B cell (primary cell): ENCODE results near the gene ADARB2.
A peak's percentile ranks its signal among the peaks of the same experiment; 100 is the strongest.

Experiments used
- EZH2 ChIP-seq: IDR thresholded peaks from 2 replicates; pipeline ENCODE4 v1.6.1; 2012; ENCODE audit warnings: borderline replicate concordance, low read depth, mild to moderate bottlenecking, moderate library complexity, low read length; ENCODE audit not compliant: insufficient read depth, poor library complexity, severe bottlenecking
- TF ChIP-seq, protein P1 (sequence below): fragments of 200-600 bp; IDR thresholded peaks from one replicate; pipeline ENCODE4 v1.8.0; 2022; ENCODE audit warnings: antibody characterized with exemption, mild to moderate bottlenecking

GRCh38 chr10:1420661-1421362 is 316.5 kb downstream of the ADARB2 start:
- TF ChIP-seq EZH2 = no peak
- TF ChIP-seq, protein P1, sequence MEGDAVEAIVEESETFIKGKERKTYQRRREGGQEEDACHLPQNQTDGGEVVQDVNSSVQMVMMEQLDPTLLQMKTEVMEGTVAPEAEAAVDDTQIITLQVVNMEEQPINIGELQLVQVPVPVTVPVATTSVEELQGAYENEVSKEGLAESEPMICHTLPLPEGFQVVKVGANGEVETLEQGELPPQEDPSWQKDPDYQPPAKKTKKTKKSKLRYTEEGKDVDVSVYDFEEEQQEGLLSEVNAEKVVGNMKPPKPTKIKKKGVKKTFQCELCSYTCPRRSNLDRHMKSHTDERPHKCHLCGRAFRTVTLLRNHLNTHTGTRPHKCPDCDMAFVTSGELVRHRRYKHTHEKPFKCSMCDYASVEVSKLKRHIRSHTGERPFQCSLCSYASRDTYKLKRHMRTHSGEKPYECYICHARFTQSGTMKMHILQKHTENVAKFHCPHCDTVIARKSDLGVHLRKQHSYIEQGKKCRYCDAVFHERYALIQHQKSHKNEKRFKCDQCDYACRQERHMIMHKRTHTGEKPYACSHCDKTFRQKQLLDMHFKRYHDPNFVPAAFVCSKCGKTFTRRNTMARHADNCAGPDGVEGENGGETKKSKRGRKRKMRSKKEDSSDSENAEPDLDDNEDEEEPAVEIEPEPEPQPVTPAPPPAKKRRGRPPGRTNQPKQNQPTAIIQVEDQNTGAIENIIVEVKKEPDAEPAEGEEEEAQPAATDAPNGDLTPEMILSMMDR = peak; percentile 90
